NCI-H146 treated with DMSO at 0.1 percent for 48 hours (cell line): ENCODE results near the gene PRDM15.
"Not testable (repeated sequence)": the region's sequence is repeated elsewhere in the genome, so short reads cannot be mapped to it uniquely, and the experiment has no call there.

ENCODE experiments used
- DNase-seq: peaks from one replicate; lab custom pipeline; 2025; ENCODE audit not compliant: unreplicated experiment; lab: John Stamatoyannopoulos, UW

The PRDM15 gene

DNA sequence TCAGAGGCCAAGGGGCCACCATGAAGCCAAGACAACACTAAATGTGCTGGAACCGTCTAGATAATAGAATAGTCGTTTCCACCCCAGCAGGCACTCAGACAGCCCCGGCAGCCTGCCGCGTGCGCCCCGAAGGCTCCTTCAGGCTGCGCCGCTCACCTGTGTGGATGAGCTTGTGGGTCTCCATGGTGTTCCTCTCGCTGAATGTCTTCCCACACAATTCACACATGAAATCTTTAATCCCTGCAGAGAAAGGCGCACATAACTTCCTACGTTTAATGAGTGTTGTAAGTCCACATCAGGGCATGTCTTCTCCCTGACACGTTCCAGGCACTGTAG is 68.6 kb downstream of the PRDM15 start:
- no peak for DNase-seq

DNA sequence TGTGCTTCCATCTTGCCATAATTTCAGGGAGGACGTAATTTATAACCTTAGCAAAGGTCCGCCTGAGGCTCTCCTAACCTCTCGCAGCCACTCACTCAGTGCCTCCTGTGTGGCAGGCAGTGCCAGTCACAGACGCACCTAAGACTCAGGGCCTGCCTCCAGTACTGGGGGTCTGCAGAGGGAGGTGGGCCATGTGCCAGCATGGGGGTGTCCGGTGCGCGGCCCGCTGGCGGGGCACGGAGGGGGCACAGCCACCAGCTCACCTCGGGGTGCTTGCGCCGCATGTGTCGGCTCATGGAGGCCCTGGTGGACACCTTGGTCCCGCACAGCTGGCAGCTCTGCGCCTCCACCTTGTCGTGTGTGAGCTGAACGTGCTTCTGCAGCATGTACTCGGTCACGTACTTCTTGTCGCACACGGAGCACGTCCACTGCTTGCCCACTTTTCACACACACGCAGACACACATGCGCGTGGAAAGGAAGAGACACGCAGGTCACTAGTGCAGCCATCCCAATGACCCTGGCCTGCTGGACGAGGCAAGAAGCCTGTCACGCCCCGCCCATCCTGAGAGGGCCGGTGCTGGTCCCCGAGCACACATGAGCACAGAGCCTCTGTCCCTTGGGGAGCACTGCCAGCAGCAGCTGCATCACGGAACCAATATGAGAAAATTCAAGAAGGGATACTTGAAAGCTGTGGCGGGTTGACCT is 69.1 kb downstream of the PRDM15 start:
- DNase-seq, result no peak

DNA sequence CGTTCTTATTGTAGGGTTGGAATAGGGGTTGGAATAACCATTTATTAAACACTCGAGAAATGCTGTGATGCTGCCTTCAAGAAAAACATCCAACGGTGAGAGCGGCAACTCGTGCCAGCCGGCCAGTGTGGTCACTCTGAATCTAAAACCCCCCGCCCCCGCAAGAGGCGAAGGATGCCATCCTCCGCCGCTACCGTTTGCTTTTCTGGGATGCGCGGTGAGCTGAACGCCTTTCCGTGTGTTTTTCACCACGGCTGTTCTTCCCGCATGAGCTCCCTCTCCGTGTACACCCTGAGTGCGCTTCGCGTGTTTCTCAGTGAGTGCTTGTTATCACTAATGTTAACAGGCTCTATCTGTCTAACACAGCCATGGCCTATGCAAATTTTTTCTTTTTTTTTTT is 70.3 kb downstream of the PRDM15 start:
- DNase-seq, result no peak

DNA sequence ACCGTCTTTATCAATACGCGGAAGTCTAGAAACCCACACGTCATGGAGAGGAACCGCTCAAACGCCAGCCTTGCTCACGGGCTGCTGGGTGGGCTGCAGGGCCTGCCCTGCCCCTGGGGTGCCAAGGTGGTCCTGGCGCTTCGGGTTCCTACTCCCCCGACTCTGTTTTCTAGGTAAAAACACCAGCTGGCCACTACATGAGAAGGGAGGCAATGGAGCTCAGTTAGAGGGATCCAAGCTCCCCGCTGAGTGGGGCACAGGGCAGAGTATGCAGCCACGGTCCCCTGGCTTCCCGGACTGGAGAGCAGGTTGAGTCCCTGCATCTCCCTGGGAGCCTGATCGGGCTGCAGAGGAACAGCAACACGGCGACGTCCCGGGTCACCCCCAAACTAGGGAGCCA is 71.0 kb downstream of the PRDM15 start:
- DNase-seq, result no peak

DNA sequence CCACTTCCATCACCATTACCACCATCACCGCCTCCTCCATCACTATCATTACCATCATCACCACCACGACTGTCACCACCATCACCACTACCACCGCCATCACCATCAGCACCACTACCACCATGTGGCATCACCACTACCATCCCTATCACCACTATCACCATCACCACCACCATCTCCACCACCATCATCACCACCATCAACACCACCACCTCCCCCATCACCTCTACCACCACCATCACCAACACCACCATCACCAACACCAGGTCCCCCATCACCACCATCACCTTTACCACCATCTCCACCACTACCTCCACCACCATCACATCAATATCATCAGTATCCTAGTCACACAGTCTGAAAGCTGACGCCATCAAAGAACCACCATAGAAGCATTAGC is 72.4 kb downstream of the PRDM15 start:
- DNase-seq, result no peak

DNA sequence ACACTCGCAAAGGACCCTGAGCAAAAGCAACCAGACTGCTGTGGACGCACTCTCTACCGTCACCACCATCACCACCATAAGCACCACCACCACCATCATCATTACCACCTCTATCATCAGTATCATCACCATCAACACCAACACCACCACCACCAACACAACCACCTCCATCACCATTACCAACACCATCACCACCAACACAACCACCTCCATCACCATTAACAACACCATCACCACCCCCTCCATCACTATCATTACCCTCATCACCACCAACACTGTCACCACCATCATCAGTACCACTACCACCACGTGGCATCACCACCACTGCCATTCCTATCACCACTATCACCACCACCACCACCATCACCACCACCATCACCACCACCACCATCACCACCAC is 73.5 kb downstream of the PRDM15 start:
- no peak for DNase-seq

DNA sequence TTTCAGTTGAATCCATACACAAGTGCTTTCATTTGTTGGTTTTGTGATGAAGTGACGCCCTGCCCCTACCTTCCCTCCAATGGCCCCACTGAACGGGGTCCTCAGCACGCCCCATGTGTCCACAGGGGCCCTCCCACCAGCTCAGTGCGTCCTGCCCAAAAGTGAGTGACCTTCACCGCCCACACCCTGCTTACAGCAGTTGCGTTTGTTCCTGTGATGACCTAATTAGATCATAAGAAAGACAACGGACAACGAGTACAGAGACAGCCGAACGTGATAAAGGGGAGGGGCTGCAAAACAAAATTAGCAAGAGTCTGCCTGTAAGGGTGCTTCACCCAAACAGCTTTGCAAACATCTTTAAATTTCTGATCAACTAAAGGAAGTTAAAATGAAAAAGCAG is 74.1 kb downstream of the PRDM15 start:
- no peak for DNase-seq

DNA sequence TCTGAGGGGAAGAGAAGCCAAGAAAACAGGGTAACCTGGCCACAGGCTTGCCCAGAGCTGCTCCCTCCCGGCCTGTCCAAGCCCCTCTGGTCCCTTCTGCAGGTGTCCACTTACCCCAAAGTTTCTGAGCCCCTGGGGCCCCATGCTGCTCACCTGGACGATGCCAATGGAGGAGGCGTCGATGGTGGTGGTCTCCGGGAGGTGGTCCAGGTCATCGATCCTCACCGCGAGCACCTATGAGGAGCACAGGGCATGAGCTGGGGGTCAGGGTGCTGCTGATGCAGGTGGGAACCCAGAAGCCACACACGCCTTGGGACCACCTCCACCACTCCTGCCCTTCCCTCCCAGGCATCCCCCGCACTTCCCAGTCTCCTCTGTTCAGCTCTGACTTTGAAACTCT is 74.8 kb downstream of the PRDM15 start:
- DNase-seq, result no peak

DNA sequence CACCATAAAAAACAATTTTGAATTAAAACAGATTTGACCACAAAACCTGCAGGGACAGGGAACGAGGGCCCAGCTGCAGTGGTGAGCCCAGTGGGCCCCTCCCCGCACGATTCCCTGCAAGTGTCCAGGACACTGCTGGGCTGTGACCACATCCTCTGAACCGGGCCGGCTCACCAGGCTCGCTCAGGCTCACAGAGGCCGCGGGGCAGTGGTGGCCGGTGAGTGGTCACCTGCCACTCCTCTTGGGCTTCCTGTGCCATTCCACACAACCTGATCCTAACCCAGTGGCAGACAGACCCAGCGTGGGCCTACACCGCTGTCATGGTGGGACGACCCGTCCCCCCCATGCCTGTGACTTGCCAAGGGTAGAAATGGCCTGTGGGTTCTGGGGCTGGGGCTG is 75.8 kb downstream of the PRDM15 start:
- no peak for DNase-seq

DNA sequence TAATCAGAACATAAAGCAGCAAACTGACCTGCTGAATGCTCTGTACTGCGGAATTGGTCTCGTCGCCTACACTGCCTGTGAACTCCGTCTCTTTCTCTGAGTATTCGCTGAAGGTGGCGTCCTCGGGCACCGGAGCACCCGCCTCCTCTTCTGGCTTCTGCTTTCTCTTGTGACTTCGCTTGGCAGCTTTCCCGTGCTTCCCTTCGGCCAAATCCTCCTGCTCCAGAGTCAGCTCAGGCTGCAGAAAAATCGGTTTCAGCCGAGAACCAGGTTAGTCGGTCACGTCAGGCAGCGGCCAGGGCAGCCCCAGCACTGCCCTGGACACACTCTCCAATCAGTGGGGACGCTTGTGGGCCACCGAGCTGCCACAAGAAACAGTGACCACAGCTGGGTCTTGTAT is 76.5 kb downstream of the PRDM15 start:
- DNase-seq, result no peak

DNA sequence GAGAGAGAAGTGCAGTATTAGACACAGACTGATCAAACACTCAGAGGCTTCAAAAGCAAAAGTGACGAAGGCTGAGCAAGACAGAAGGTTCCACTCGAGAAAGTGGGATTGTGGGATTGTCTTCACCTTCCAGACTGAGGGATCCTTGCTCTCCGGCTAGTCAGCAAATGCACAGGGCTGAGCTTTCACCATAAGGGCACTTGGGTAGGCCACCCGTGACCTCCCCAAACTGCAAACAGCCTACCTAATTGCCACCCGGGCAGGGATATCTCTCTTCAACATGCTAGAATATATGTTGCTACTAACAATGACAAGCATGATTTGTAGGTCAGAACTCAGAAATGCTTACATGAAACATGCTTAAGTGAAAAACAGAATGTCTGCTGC is 77.0 kb downstream of the PRDM15 start:
- no peak for DNase-seq

DNA sequence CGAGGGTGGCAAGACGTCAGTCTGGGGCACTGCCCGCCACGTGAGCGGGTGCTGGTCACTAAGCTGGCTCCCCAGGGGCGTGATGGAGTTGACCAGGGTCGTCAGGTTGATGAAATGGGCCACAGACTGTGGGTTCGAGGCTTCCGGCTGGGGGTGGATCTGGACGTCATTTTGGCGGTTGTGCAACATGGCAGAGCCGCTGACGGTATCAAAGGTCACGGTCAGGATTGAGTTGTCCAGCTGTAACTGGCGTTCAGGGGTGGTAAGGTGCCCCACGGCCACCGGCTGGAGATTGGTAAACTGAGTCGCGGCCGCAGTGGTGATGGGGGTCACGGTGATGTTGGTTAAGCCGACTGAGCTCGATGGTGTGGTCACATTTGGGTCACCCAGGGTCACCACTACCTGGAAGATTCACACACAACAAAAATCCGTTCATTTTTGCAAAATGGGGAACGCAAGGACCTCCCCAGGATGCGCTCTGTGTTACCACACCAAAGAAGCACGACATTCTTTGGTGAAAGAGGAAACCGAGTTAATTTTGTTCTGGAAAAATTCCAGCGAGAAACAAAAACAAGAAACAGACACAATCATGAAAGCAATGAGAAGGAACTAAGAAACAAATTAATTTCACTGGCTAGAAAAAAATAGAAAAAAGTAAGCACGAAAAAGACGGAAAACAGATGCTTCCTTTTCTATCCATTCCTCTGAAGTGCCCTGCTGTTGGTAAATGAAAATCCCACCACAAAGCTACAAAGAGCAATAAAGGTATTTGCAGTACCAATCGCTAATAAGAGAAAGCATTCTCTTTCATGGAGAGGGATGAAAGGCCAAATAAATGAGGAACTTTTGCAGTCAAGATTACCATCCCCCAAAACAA is 77.6 kb downstream of the PRDM15 start:
- DNase-seq, result no peak

DNA sequence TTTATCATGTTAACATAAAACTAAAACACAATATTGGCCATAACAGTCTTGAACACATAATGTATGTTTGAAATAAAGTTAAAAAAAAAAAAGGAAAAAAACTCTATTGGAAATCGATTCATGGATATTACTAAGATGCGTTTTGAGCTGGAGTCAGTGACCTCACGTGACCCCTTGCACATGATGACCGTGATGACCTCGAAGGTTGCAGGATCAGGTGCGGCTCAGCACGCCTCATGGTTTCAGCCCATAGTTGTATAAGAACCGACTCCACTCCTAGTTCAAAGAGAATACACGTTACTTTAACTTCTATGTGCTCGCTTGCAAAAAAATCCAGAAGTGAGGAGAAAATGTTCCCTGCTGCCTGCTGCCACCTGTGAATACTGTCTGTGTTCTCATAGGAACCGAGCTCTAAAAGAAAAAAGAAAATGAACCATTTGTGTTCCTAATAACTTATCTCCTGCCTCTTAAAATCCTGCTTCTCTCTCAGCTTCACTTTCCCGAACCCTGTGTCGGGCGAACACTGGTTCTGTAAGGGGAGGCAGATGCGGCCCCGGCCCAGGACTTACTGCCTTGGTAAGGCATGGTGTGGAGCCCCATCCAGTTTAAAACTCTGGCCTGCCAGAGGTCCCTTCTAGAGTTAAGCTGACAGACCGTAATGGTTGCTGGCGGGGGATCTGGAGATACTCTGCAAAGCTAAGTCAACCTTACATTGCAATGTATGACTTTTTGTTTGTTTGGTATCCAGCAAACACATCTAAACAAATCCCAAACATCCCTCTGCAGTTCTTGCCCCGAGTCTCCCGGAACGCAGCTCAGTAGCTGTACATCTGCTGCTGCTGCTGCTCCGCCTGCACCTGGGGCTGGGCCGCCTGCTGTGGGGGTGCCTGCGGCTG is 78.5 kb downstream of the PRDM15 start:
- no peak for DNase-seq

DNA sequence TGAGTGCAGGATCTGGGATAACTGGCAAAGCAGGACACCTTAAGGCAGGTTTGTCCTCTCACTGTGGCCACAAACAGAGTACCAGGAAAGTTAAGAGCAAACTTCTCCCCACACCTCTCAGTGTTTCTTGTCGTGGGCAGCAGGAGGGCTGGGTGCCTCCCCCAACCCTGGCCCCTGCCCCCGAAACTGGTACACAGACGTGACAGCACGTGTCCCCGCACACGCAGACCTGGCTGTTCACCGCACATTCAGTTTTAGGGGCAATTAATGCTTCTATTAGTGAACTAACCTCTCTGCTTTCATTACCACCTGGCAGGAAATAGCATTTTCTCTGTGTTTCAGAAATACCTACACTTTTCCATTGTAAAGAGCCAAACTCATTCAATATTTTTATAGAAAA is 79.4 kb downstream of the PRDM15 start:
- no peak for DNase-seq

DNA sequence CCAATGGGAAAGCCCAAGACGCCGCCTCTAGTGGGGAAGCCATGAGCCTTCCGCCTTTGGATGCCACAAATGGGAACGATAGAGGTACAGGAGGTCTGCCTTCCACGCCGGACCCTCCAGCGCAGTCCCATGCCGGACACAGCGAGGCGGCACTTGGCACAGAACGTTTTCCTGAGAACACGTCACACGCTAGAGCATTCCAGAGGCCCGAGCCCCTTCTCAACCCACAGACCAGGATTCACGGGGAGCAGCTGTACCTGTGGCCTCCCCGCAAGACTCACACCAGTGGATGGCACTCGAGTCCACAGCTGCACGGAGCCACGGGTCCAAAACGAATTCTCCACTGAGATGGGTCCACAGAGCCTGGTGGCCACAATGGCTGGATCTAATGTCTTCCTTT is 80.8 kb downstream of the PRDM15 start:
- no peak for DNase-seq

DNA sequence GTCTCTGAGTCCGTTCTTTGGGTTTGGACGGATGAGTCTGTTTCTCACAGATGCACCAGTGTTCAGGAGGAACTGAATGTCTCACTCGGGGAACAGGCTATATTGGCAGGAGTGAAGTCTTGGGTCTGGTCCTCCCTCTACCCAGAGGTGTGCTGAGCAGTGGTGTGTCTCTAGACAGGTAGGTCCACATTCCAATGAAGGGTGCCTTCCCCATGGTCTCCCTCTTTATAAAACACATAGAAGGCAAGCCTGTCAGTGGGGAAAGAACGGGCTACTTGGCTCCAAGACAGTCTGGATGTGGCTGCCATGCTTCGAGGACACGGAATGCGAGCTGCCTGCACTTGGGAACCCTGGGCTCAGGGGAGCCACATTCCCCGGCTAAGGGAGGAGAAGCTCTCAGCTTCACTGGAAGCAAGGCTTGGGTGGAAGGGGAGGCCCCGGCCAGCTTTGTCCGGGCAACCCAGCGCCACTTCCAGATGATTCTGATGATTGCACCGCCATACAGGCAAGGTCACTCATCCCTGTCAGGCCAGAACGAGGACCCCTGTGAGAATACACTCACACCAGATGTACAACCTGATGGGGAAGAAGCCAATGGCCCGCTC is 82.6 kb downstream of the PRDM15 start:
- no peak for DNase-seq

DNA sequence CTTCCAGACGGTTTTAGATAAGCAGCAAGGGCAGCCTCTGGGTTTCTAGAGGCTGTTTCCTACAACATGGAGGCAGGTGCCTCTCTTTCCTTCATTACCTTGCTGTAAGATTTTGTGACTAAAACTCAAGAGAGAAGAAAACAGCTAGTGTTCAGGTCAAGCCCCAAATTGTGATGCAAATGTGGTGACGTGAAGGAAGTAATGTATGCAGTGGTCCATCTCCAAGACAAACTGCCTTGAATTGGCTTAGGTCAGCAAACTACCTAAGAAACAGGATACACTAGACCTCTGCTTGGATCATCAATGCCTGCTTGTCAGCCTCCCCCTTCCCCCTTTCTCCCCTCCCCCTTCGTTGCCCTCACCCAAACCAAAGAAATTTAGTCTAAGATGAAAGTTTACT is 83.4 kb downstream of the PRDM15 start:
- no peak for DNase-seq

DNA sequence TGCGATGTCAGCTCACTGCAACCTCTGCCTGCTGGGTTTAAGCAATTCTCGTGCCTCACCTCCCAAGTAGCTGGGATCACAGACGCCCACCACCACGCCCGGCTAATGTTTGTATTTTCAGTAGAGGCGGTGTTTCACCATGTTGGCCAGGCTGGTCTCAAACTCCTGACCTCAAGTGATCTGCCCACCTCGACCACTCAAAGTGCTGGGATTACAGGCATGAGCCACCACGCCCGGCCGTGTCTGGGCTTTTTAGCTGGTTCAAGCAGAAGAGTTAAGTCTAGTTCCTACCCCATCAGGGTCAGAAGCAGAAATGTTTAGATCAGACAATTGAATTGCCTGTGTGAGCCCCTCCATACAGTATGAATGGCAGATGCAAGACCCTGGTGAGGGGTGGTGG is 84.5 kb downstream of the PRDM15 start:
- DNase-seq, result no peak

DNA sequence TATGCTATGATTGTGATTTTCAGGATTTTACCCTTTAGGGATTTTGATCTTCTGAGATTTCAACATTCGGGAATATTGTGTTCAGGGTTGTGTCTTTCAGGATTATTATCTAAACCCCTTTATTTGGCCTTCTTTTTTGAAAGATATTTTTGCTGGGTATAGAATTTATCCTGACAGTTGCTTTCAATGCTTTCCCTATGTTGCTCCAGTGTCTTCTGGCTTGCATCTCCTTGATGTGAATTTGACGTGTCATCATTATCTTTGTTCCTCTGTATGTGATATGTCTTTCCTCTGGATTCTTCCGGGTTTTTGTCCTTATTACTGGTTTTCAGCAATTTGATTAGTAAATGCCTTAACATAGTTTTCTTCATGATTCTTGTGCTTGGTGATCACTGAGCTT is 86.4 kb downstream of the PRDM15 start:
- no peak for DNase-seq

DNA sequence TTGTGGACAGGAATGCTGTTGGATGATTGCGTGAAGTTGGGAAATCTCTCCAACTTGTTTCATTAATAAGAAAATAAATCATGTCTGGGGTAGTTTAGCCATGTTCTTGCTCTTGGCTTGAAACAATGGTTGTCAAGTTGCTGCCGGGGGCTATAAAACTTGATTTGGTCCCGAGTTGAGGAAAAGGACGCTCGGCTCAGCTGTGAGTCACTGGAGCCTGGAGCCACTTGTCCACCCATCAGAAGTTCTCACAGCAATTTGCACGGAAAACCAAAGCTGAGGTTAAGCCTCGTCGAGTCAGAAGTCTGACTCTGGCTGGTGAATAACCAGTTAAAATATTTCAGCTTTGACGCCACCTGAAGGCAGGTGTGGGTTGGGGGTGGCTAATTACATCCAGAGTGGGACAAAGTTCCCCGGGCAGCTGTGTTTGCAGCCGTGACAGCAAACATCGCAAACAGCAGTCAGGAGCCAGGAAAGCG is 92.6 kb downstream of the PRDM15 start:
- DNase-seq, result no peak

DNA sequence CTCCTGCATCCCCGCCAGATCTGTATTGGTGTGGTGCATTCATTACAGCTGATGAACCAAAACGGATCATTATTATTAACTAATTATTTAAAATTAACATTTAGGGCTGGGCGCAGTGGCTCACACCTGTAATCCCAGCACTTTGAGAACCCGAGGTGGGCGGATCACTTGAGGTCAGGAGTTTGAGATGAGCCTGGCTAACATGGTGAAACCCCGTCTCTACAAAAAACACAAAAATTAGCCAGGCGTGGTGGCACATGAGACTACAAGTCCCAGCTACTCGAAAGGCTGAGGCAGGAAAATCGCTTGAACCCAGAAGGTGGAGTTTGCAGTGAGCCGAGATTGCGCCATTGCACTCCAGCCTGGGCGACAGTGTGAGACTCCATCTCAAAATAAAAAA is 93.9 kb downstream of the PRDM15 start:
- not testable (repeated sequence) for DNase-seq
